Measurements from ENCODE around the gene TRANK1. TPM values are rescaled to one million over a fixed set of nuclear protein-coding genes. Genes with fewer than 3 reads are reported as not detected.

Gene TRANK1
- total and polyA plus RNA-seq, 8 donors = 1.7 to 14.6 (median 3.4) TPM

DNA sequence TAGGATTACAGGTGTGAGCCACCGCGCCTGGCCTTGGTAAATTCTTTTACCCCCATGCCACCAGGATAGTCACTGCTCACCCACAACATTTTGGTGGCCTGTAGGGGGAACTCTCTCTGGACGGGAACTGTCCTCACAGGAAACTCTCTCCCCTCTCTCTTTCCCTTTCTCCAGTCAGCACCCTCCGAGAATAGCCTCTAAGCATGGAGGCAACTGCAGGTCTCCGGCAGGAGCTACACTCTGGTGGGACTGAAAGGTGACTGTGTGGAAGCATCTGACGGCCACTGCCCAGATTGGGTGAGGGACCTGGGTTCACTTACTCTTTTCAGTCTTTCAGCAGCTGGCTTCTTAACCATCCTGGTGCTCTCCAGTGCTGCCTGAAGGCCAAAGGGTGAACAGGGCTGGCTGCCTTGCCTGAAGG is 21.3 kb downstream of the TRANK1 start:
- H3K4me3 ChIP-seq = no peak overlapping the region
- FAIRE-seq (no peak), ATAC-seq (no peak), DNase-seq (no peak)
- peaks cover 4 to 16% (median 15%) of the 10 kb centered on the region in 3 donors for H3K4me1 ChIP-seq
- H3K36me3 ChIP-seq = no peaks in the 10 kb centered on the region
- TF ChIP-seq, protein P1, sequence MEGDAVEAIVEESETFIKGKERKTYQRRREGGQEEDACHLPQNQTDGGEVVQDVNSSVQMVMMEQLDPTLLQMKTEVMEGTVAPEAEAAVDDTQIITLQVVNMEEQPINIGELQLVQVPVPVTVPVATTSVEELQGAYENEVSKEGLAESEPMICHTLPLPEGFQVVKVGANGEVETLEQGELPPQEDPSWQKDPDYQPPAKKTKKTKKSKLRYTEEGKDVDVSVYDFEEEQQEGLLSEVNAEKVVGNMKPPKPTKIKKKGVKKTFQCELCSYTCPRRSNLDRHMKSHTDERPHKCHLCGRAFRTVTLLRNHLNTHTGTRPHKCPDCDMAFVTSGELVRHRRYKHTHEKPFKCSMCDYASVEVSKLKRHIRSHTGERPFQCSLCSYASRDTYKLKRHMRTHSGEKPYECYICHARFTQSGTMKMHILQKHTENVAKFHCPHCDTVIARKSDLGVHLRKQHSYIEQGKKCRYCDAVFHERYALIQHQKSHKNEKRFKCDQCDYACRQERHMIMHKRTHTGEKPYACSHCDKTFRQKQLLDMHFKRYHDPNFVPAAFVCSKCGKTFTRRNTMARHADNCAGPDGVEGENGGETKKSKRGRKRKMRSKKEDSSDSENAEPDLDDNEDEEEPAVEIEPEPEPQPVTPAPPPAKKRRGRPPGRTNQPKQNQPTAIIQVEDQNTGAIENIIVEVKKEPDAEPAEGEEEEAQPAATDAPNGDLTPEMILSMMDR (IDR thresholded peaks at IDR 0.05) = no peak
- H3K9me3 ChIP-seq = no peaks in the 10 kb centered on the region
- intact Hi-C loops (cut with DNase I) = no loop called here
- 78 to 83% methylated on average over 6 of the region's 6 CpGs for WGBS, 2 donors
- no peak overlapping the region for H3K27ac ChIP-seq
- H3K27me3 ChIP-seq = no peaks in the 10 kb centered on the region

DNA sequence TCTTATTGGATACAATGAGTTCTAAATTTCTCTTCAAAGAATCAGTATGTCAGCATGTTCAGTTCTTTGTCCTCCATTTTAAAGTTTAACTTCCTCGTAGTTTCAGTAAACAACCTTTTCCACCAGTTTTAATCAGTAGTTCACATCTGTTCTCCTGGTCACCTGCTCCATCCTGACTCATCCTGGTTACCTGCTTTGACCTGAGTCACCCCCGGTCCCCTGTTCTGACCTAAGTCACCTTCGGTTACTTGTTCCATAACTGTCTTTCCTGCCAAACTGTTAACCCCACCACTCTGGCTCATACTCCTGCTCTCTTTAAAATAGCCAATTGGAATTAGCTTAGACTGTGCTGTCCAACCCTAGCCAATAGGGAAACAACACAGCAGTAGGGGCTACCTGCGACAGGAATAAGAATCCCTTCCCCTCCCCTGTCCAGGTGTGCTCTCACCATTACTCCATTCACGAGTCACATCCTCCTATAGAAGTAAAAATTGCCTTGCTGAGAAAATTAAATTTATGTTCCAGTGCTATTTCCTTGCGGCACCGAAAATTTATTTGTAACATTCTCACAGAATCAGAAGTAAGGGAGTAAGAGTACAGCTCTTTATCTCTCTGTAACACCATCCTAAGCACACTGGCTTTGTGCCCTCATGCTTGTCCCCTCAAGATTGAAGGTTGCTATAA is 23.8 kb downstream of the TRANK1 start:
- WGBS, 2 donors = 83 to 95% methylated on average over 7 of the region's 7 CpGs
- Histone ChIP-seq H3K36me3 (no peaks in the 10 kb centered on the region), H3K9me3 (no peaks in the 10 kb centered on the region), H3K27me3 (no peaks in the 10 kb centered on the region), H3K4me3 (no peak overlapping the region), H3K4me1 (peaks cover 4 to 16% (median 15%) of the 10 kb centered on the region in 3 donors), H3K27ac (no peak overlapping the region)
- TF ChIP-seq, protein P1 (IDR thresholded peaks at IDR 0.05) = no peak
- FAIRE-seq = no peak
- intact Hi-C loops (cut with DNase I) = no loop called here
- no peak for DNase-seq
- ATAC-seq = no peak

DNA sequence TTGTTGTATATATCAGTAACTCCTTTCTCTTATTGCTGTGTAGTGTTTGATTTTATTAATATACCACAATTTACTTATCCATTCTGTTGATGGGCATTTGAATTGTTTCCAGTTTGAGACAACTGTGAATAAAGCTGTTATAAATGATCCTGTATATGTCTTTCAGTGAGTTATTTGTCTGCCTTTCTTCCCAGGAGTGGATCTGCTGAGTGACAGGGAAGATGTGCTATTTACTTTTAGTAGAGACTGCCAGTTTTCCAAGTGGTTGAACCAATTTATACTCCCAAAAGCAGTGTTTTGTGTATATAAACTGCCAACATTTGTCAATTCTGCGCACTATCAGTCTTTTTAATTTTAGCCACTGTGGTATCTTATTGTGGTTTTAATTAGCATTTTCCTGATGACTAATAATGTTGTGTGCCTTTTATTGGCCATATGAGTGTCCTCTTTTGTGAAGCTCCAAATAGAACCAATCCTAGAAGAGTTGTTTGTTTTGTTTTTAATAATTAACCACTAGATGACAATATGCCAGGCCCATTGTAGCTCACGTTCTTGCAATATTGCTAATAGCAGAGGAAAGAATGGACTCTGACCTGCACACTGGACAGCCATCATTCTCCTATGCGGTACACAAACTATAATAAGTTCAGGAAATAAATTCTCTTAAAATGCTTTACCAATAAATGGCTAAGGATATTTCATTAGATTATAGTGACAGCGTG is 25.3 kb downstream of the TRANK1 start:
- TF ChIP-seq, protein P1 (IDR thresholded peaks at IDR 0.05) = no peak
- Histone ChIP-seq H3K36me3 (no peaks in the 10 kb centered on the region), H3K27ac (peak overlapping the region in 2 of 4 donors; percentile 51 to 67), H3K4me1 (peaks cover 4 to 16% (median 15%) of the 10 kb centered on the region in 3 donors), H3K27me3 (no peaks in the 10 kb centered on the region), H3K9me3 (no peaks in the 10 kb centered on the region), H3K4me3 (no peak overlapping the region)
- no peak for FAIRE-seq
- WGBS, 2 donors = 33% methylated on average over 4 of the region's 4 CpGs
- intact Hi-C loops (cut with DNase I) = no loop called here
- peak; percentile 92 to 98 (median 96) for ATAC-seq
- peak in 3 of 6 donors; percentile 25 to 44 (median 42) for DNase-seq

DNA sequence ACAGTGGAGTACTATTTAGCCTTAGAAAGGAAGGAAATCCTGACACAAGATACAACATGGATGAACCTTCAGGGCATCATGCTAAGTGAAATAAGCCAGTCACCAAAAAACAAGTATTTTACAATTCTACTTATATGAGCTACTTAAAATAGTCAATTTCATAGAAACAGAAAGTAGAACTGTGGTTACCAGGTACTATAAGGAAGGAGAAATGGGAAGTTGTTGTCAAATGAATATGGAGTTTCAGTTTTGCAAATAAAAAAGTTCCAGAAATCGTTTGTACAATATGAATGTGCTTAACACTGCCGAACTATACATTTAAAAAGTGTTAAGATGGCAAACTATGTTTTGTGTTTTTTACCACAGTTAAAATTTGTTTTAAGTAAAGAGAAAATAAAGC is 26.8 kb downstream of the TRANK1 start:
- ATAC-seq = no peak
- no peak overlapping the region for H3K27ac ChIP-seq
- intact Hi-C loops (cut with DNase I) = no loop called here

More for the DNA sequence above, 26.8 kb downstream of the TRANK1 start:
- WGBS, 2 donors = 78 to 89% methylated on average over 2 of the region's 2 CpGs
- Histone ChIP-seq H3K36me3 (no peaks in the 10 kb centered on the region), H3K9me3 (no peaks in the 10 kb centered on the region), H3K27me3 (no peaks in the 10 kb centered on the region), H3K4me3 (no peak overlapping the region), H3K4me1 (peaks cover 4 to 16% (median 15%) of the 10 kb centered on the region in 3 donors)
- TF ChIP-seq, protein P1 (IDR thresholded peaks at IDR 0.05) = no peak
- FAIRE-seq (no peak), DNase-seq (no peak)
